H1 (cell line): ENCODE results near the gene NEDD9. TPM values are rescaled to one million over a fixed set of nuclear protein-coding genes. Genes with fewer than 3 reads are reported as not detected.

Source experiments
- CTCF ChIA-PET: fragments of 300-600 bp; sonication (Branson Sonifier 250); formaldehyde crosslinking; loops from one replicate; lab custom pipeline; 2021; ENCODE audit not compliant: partially characterized antibody; lab: Charles Lee
- POLR2A ChIA-PET: fragments of 300-600 bp; sonication (Branson Sonifier 250); formaldehyde crosslinking; loops from one replicate; lab custom pipeline; 2021; ENCODE audit warnings: inconsistent platforms; ENCODE audit not compliant: partially characterized antibody; lab: Charles Lee
- DNase-seq, 2 experiments: peaks; one replicate each; pipeline versions ENCODE4 v3.0.0 to v3.0.0-alpha.2; 2010 to 2022; ENCODE audit warnings: low spot score in 2 of 2, low read depth in 1 of 2, mixed read lengths in 1 of 2
- FAIRE-seq: peaks from 2 replicates; lab custom pipeline; 2011; peaks lifted over from hg19 to GRCh38; lab: Jason Lieb, UNC
- H2AFZ ChIP-seq: 2 replicates; pipeline ENCODE4 v1.8.1; 2012; ENCODE audit warnings: low read length, inconsistent platforms
- H2AK5ac ChIP-seq: 2 replicates; pipeline ENCODE4 v1.6.1; 2013; ENCODE audit warnings: low read depth, low read length
- H2BK120ac ChIP-seq: replicated peaks from 2 replicates; pipeline ENCODE3; 2013; ENCODE audit warnings: low read depth, low read length, inconsistent platforms
- H2BK12ac ChIP-seq: 2 replicates; pipeline ENCODE4 v1.6.1; 2013; ENCODE audit warnings: low read depth, low read length
- H2BK15ac ChIP-seq: 2 replicates; pipeline ENCODE4 v1.6.1; 2013; ENCODE audit warnings: low read length
- H2BK20ac ChIP-seq: 2 replicates; pipeline ENCODE4 v1.6.1; 2013; ENCODE audit warnings: low read length
- H2BK5ac ChIP-seq: 2 replicates; pipeline ENCODE4 v1.6.1; 2013; ENCODE audit warnings: low read depth, low read length
- H3K14ac ChIP-seq: 2 replicates; pipeline ENCODE4 v1.6.1; 2013; ENCODE audit warnings: inconsistent platforms; ENCODE audit not compliant: insufficient read length
- H3K18ac ChIP-seq: 2 replicates; pipeline ENCODE4 v1.6.1; 2013; ENCODE audit warnings: low read length; ENCODE audit errors: extremely low read depth
- H3K23ac ChIP-seq: 2 replicates; pipeline ENCODE4 v1.6.1; 2013; ENCODE audit warnings: inconsistent platforms; ENCODE audit not compliant: insufficient read length
- H3K23me2 ChIP-seq: 2 replicates; pipeline ENCODE4 v1.6.1; 2013; ENCODE audit warnings: low read depth, low read length
- H3K27ac ChIP-seq: 2 replicates; pipeline ENCODE4 v1.6.1; 2011; ENCODE audit warnings: low read depth, low read length, inconsistent platforms
- H3K27me3 ChIP-seq, 4 experiments: replicated peaks in 1 of 4; 1 replicate in 1 of 4; 2 replicates in 3 of 4; pipeline versions ENCODE4 v1.6.1 to v1.8.1; 2011 to 2013; ENCODE audit warnings: low read length in 3 of 4, mild to moderate bottlenecking in 3 of 4, inconsistent platforms in 2 of 4, mixed read lengths in 2 of 4, moderate library complexity in 1 of 4; ENCODE audit not compliant: control insufficient read depth in 3 of 4, insufficient read depth in 3 of 4; ENCODE audit errors: extremely low read depth in 1 of 4
- H3K36me3 ChIP-seq, 4 experiments: 2 replicates each; pipeline versions ENCODE4 v1.6.1 to v1.8.1; 2011 to 2013; ENCODE audit warnings: mild to moderate bottlenecking in 4 of 4, low read length in 3 of 4, moderate library complexity in 2 of 4, control low read depth in 1 of 4, inconsistent platforms in 1 of 4; ENCODE audit not compliant: insufficient read depth in 4 of 4, control insufficient read depth in 2 of 4
- H3K4ac ChIP-seq: replicated peaks from 2 replicates; pipeline ENCODE3; 2013; ENCODE audit warnings: low read length, low read depth, mixed read lengths, inconsistent platforms; ENCODE audit not compliant: insufficient read length
- H3K4me1 ChIP-seq, 4 experiments: replicated peaks in 1 of 4; 1 replicate in 1 of 4; 2 replicates in 3 of 4; pipeline versions ENCODE4 v1.6.1 to v1.8.1; 2011 to 2013; ENCODE audit warnings: low read length in 3 of 4, inconsistent platforms in 2 of 4, mixed read lengths in 1 of 4; ENCODE audit not compliant: insufficient read depth in 4 of 4, control insufficient read depth in 3 of 4
- H3K4me2 ChIP-seq, 2 experiments: 2 replicates each; pipeline versions ENCODE4 v1.6.1 to v1.8.1; 2011 to 2013; ENCODE audit warnings: low read depth in 2 of 2, low read length in 2 of 2, control low read depth in 1 of 2, inconsistent platforms in 1 of 2, mild to moderate bottlenecking in 1 of 2; ENCODE audit not compliant: insufficient read depth in 1 of 2
- H3K4me3 ChIP-seq, 4 experiments: fragments of 200-600, 300-600 bp in 1 of 4; sonication (generic), shearing (Covaris generic), sonication (Bioruptor Twin) in 1 of 4; 2 replicates each; pipeline versions ENCODE4 v1.5.1 to v1.8.1; 2011 to 2016; ENCODE audit warnings: low read length in 4 of 4, low read depth in 3 of 4, control low read depth in 2 of 4, inconsistent platforms in 2 of 4, mild to moderate bottlenecking in 2 of 4, mixed read lengths in 1 of 4, moderate library complexity in 1 of 4; ENCODE audit not compliant: insufficient read depth in 2 of 4; ENCODE audit errors: extremely low read depth in 1 of 4
- H3K56ac ChIP-seq: replicated peaks from 2 replicates; pipeline ENCODE3; 2013; ENCODE audit warnings: low read depth, mild to moderate bottlenecking, mixed read lengths, low read length, inconsistent platforms; ENCODE audit not compliant: insufficient read length
- H3K79me1 ChIP-seq: 2 replicates; pipeline ENCODE4 v1.6.1; 2013; ENCODE audit warnings: low read depth, low read length, control low read depth
- H3K79me2 ChIP-seq, 2 experiments: 2 replicates each; pipeline versions ENCODE4 v1.6.1 to v1.8.1; 2012 to 2013; ENCODE audit warnings: low read length in 2 of 2, mild to moderate bottlenecking in 2 of 2, inconsistent platforms in 1 of 2; ENCODE audit not compliant: insufficient read depth in 2 of 2, control insufficient read depth in 1 of 2
- H3K9ac ChIP-seq, 4 experiments: replicated peaks in 1 of 4; 1 replicate in 1 of 4; 2 replicates in 3 of 4; pipeline versions ENCODE4 v1.6.1 to v1.8.1; 2011 to 2013; ENCODE audit warnings: low read depth in 3 of 4, low read length in 3 of 4, control low read depth in 2 of 4, mild to moderate bottlenecking in 2 of 4, moderate library complexity in 2 of 4, inconsistent platforms in 1 of 4; ENCODE audit errors: extremely low read depth in 1 of 4
- H3K9me3 ChIP-seq, 2 experiments: 2 replicates each; pipeline versions ENCODE4 v1.6.1 to v1.8.1; 2012 to 2013; ENCODE audit warnings: mild to moderate bottlenecking in 2 of 2, moderate library complexity in 2 of 2, control low read depth in 1 of 2, inconsistent platforms in 1 of 2, low read depth in 1 of 2, low read length in 1 of 2, mixed read lengths in 1 of 2; ENCODE audit not compliant: insufficient read depth in 2 of 2
- H4K20me1 ChIP-seq, 2 experiments: replicated peaks in 1 of 2; 2 replicates each; pipeline versions ENCODE3 to v1.8.1; 2011 to 2013; ENCODE audit warnings: inconsistent platforms in 2 of 2, low read length in 2 of 2, mild to moderate bottlenecking in 1 of 2; ENCODE audit not compliant: insufficient read depth in 2 of 2, control insufficient read depth in 1 of 2
- H4K5ac ChIP-seq: 2 replicates; pipeline ENCODE4 v1.6.1; 2013; ENCODE audit warnings: low read length, low read depth, mixed read lengths, inconsistent platforms; ENCODE audit not compliant: insufficient read length
- H4K8ac ChIP-seq: 2 replicates; pipeline ENCODE4 v1.8.0; 2013; ENCODE audit warnings: mild to moderate bottlenecking, moderate library complexity, low read length, inconsistent platforms; ENCODE audit not compliant: insufficient read depth; ENCODE audit errors: extremely low read depth
- H4K91ac ChIP-seq: replicated peaks from 2 replicates; pipeline ENCODE3; 2013; ENCODE audit warnings: low read length, mixed read lengths, inconsistent platforms; ENCODE audit not compliant: insufficient read length
- BCL11A ChIP-seq, 2 experiments: IDR thresholded peaks; one replicate each; pipeline ENCODE4 v1.6.1; 2011; ENCODE audit warnings: low read depth in 2 of 2, low read length in 2 of 2, mild to moderate bottlenecking in 2 of 2
- CEBPB ChIP-seq: IDR thresholded peaks from 2 replicates; pipeline ENCODE4 v1.6.1; 2012; ENCODE audit warnings: low read depth, low read length
- JUN ChIP-seq: IDR thresholded peaks from 2 replicates; pipeline ENCODE4 v1.6.1; 2011; ENCODE audit warnings: low read depth, mild to moderate bottlenecking, improper control_type of control experiment, low read length
- KDM5A ChIP-seq: fragments of 200-600 bp; IDR thresholded peaks from 2 replicates; pipeline ENCODE4 v1.7.1; 2012; ENCODE audit warnings: mild to moderate bottlenecking, low read length, inconsistent platforms, mixed read lengths
- POLR2AphosphoS5 ChIP-seq: IDR thresholded peaks from 2 replicates; pipeline ENCODE4 v1.6.1; 2011; ENCODE audit warnings: low read depth, low read length
- RBBP5 ChIP-seq: IDR thresholded peaks from 2 replicates; pipeline ENCODE4 v1.7.1; 2012; ENCODE audit warnings: low read depth, mild to moderate bottlenecking, inconsistent platforms, low read length, moderate library complexity, borderline replicate concordance
- SIRT6 ChIP-seq: IDR thresholded peaks from one replicate; pipeline ENCODE4 v1.7.1; 2012; ENCODE audit warnings: low read length, inconsistent platforms
- SP2 ChIP-seq: IDR thresholded peaks from 2 replicates; pipeline ENCODE4 v1.6.1; 2012; ENCODE audit warnings: mild to moderate bottlenecking, low read length, inconsistent platforms
- TCF12 ChIP-seq: IDR thresholded peaks from 2 replicates; pipeline ENCODE4 v1.6.1; 2011; ENCODE audit warnings: low read depth, mild to moderate bottlenecking, low read length
- YY1 ChIP-seq: IDR thresholded peaks from 2 replicates; pipeline ENCODE4 v1.6.1; 2011; ENCODE audit warnings: low read depth, mild to moderate bottlenecking, low read length
- WGBS, 2 experiments: shearing (Covaris generic) in 1 of 2; methylation state at CpG; one replicate each; pipeline versions ENCODE4 v1.1.6 to v1.1.7; 2013 to 2015; ENCODE audit warnings: low lambda C conversion rate in 2 of 2, mixed read lengths in 2 of 2, inconsistent platforms in 1 of 2, low coverage in 1 of 2, missing lambda C conversion rate in 1 of 2; ENCODE audit not compliant: insufficient replicate concordance in 2 of 2, insufficient coverage in 1 of 2, insufficient read length in 1 of 2; ENCODE audit errors: extremely low coverage in 1 of 2, missing lambda C conversion rate in 1 of 2; 5-methylcytosine and 5-hydroxymethylcytosine counted together
- polyA plus RNA-seq, 7 experiments: library from polyadenylated mRNA; depleted of rRNA in 3 of 7; stranded (reverse) in 5 of 7; unstranded in 2 of 7; fragments of >200 nt in 5 of 7; fragments of 200-250 nt in 2 of 7; gene quantifications; 1 replicate in 5 of 7; 2 replicates in 1 of 7; 4 replicates in 1 of 7; pipeline versions ENCODE4 v1.2.1 to v1.2.3, GENCODE V29; 2011 to 2013; ENCODE audit warnings: missing spikeins in 2 of 7, mixed read lengths in 2 of 7
- total RNA-seq: library from RNA; stranded (reverse); fragmentation: NEBNext Ultra II Directional; extraction: Animal tissue kit (Norgen Biotek cat#: 25700); gene quantifications from 2 replicates; pipeline ENCODE4 v1.2.1, GENCODE V29; 2021
- TF ChIP-seq, protein P1 (sequence below): IDR thresholded peaks from 2 replicates; pipeline ENCODE4 v1.6.1; 2011; ENCODE audit warnings: low read depth, mild to moderate bottlenecking, low read length; ENCODE audit not compliant: insufficient read depth
- TF ChIP-seq, protein P2 (sequence below), 3 experiments: IDR thresholded peaks; 1 replicate in 2 of 3; 2 replicates in 1 of 3; pipeline versions ENCODE4 v1.5.1 to v1.6.1; 2011; ENCODE audit warnings: low read length in 3 of 3, mild to moderate bottlenecking in 3 of 3, inconsistent platforms in 2 of 3, low read depth in 1 of 3, moderate library complexity in 1 of 3; ENCODE audit not compliant: insufficient read depth in 1 of 3; ENCODE audit errors: control extremely low read depth in 1 of 3

The NEDD9 gene
- total and polyA plus RNA-seq, 2 of the 8 experiments (the other 6 are each of a cell fraction or from before 2014, with no cell fraction given) = 3.6 to 12.0 TPM

DNA sequence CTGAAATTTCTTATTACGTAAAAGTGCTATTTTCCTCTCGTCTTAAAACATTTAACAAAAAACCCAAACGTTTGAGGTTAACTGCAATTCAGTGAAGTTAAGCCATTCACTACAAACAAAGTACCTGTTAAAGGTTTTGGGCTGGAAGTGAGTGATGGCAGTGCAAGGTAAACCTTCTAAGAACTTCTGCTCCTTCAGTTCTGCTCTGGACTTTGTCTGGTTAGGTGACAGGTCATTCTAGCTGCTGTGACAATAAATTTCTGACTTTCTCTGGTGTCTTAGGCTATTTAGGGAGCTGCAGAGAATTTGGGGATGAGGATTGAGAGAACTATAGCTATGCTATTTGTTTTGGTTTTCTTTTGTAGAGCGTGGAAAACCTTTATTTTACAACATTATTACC, 36.5 kb upstream of the NEDD9 start:
- Histone ChIP-seq H3K27me3 (no peaks in the 10 kb centered on the region), H3K79me2 (no peaks in the 10 kb centered on the region), H3K9ac (no peak overlapping the region), H3K27ac (no peak overlapping the region), H2AFZ (no peak overlapping the region), H3K23ac (no peak overlapping the region), H3K4ac (no peak overlapping the region), H4K5ac (no peak overlapping the region), H3K4me1 (no peaks in the 10 kb centered on the region), H2BK120ac (no peak overlapping the region), H3K9me3 (no peaks in the 10 kb centered on the region), H4K8ac (no peak overlapping the region), H3K4me3 (no peak overlapping the region), H4K20me1 (no peaks in the 10 kb centered on the region), H3K56ac (no peak overlapping the region), H4K91ac (no peak overlapping the region), H2BK5ac (no peak overlapping the region), H3K23me2 (no peaks in the 10 kb centered on the region), H2AK5ac (no peak overlapping the region), H3K18ac (no peak overlapping the region), H3K4me2 (no peak overlapping the region), H3K36me3 (no peaks in the 10 kb centered on the region), H2BK12ac (no peak overlapping the region), H2BK15ac (no peak overlapping the region), H3K79me1 (no peaks in the 10 kb centered on the region), H2BK20ac (no peak overlapping the region), H3K14ac (no peak overlapping the region)
- DNase-seq (no peak), FAIRE-seq (no peak)
- ChIA-PET POLR2A (interaction anchor here (1.3 kb wide), 1 partner anchor 36 kb away, joined by 4 read pairs; the partner anchor contains the start of gene NEDD9), CTCF (interaction anchor here (2.5 kb wide), 1 partner anchor 227 kb away, joined by 8 read pairs; no protein-coding TSS in a partner anchor)
- 77% methylated on average over 4 of the region's 4 CpGs; no CpG with 5 or more reads in 1 of the 2 experiments for WGBS, 2 experiments
- no peak for TF ChIP-seq SIRT6
- no peak for TF ChIP-seq JUN
- TF ChIP-seq RBBP5 = no peak
- TF ChIP-seq SP2 = no peak
- TF ChIP-seq, protein P1, sequence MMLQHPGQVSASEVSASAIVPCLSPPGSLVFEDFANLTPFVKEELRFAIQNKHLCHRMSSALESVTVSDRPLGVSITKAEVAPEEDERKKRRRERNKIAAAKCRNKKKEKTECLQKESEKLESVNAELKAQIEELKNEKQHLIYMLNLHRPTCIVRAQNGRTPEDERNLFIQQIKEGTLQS = no peak
- TF ChIP-seq, protein P2, sequence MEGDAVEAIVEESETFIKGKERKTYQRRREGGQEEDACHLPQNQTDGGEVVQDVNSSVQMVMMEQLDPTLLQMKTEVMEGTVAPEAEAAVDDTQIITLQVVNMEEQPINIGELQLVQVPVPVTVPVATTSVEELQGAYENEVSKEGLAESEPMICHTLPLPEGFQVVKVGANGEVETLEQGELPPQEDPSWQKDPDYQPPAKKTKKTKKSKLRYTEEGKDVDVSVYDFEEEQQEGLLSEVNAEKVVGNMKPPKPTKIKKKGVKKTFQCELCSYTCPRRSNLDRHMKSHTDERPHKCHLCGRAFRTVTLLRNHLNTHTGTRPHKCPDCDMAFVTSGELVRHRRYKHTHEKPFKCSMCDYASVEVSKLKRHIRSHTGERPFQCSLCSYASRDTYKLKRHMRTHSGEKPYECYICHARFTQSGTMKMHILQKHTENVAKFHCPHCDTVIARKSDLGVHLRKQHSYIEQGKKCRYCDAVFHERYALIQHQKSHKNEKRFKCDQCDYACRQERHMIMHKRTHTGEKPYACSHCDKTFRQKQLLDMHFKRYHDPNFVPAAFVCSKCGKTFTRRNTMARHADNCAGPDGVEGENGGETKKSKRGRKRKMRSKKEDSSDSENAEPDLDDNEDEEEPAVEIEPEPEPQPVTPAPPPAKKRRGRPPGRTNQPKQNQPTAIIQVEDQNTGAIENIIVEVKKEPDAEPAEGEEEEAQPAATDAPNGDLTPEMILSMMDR (IDR thresholded peaks at IDR 0.05; ENCODE audit: control extremely low read depth in 1 of 3, insufficient read depth in 1 of 3, low read depth in 1 of 3, low read length in 3 of 3) = no peak
- TF ChIP-seq YY1 = no peak
- TF ChIP-seq CEBPB = no peak
- TF ChIP-seq POLR2AphosphoS5 = no peak
- TF ChIP-seq TCF12 = no peak
- TF ChIP-seq KDM5A = no peak
- no peak for TF ChIP-seq BCL11A (IDR thresholded peaks at IDR 0.05; ENCODE audit: low read depth in 2 of 2, low read length in 2 of 2)
